HepG2 (cell line): ENCODE results near the gene CTSA. TPM values are rescaled to one million over a fixed set of nuclear protein-coding genes. Genes with fewer than 3 reads are reported as not detected.

Experiments used
- ARID2 ChIP-seq: sonication (generic); formaldehyde crosslinking; IDR thresholded peaks from 2 replicates; pipeline ENCODE4 v1.8.1; 2022; ENCODE audit warnings: mild to moderate bottlenecking, missing genetic modification reagents, borderline replicate concordance
- ATF7-NPFF ChIP-seq: sonication (generic); formaldehyde crosslinking; IDR thresholded peaks from 2 replicates; pipeline ENCODE4 v1.8.1; 2023; ENCODE audit warnings: mild to moderate bottlenecking, low read depth, missing genetic modification reagents, moderate library complexity
- BCL6 ChIP-seq: IDR thresholded peaks from 2 replicates; pipeline ENCODE4 v1.6.1; 2016; ENCODE audit warnings: missing genetic modification reagents, missing compliant biosample characterization
- CENPX ChIP-seq: sonication (generic); formaldehyde crosslinking; IDR thresholded peaks from 2 replicates; pipeline ENCODE4 v1.9.0; 2021; ENCODE audit warnings: mild to moderate bottlenecking, missing genetic modification reagents, moderate library complexity
- HDAC2 ChIP-seq: sonication (generic); formaldehyde crosslinking; IDR thresholded peaks from 2 replicates; pipeline ENCODE4 v1.4.0; 2020; ENCODE audit warnings: missing genetic modification reagents
- HMG20A ChIP-seq: IDR thresholded peaks from 2 replicates; pipeline ENCODE4 v1.6.1; 2016; ENCODE audit warnings: borderline replicate concordance
- KDM5B ChIP-seq: sonication (generic); formaldehyde crosslinking; IDR thresholded peaks from 2 replicates; pipeline ENCODE4 v1.4.0; 2020; ENCODE audit warnings: missing genetic modification reagents, mild to moderate bottlenecking, borderline replicate concordance
- MAFK ChIP-seq, 2 experiments: IDR thresholded peaks in 1 of 2; conservative IDR thresholded peaks in 1 of 2; 2 replicates each; pipeline ENCODE4 v1.6.1; 2011; ENCODE audit warnings: improper control_type of control experiment in 2 of 2, low read length in 2 of 2
- RELA ChIP-seq: sonication (generic); formaldehyde crosslinking; IDR thresholded peaks from 2 replicates; pipeline ENCODE4 v1.4.0; 2020; ENCODE audit warnings: missing genetic modification reagents
- SALL1 ChIP-seq: sonication (generic); formaldehyde crosslinking; IDR thresholded peaks from 2 replicates; pipeline ENCODE4 v1.8.0; 2022; ENCODE audit warnings: mild to moderate bottlenecking, missing genetic modification reagents
- SNAI1 ChIP-seq: sonication (generic); formaldehyde crosslinking; IDR thresholded peaks from 2 replicates; pipeline ENCODE4 v1.5.0; 2020; ENCODE audit warnings: mild to moderate bottlenecking, missing genetic modification reagents, borderline replicate concordance
- SP1 ChIP-seq, 2 experiments: fragments of 450-650 bp in 1 of 2; sonication (generic) in 1 of 2; formaldehyde crosslinking in 1 of 2; IDR thresholded peaks; 2 replicates each; pipeline versions ENCODE4 v1.4.0 to v1.6.1; 2016 to 2020; ENCODE audit warnings: missing genetic modification reagents in 1 of 2
- TP53 ChIP-seq: sonication (generic); formaldehyde crosslinking; conservative IDR thresholded peaks from 2 replicates; pipeline ENCODE4 v1.4.0; 2020; ENCODE audit warnings: missing genetic modification reagents
- ZFP36 ChIP-seq: fragments of 150-350 bp; IDR thresholded peaks from 2 replicates; pipeline ENCODE4 v1.6.1; 2018; ENCODE audit warnings: borderline replicate concordance, low read length, low read depth; ENCODE audit not compliant: partially characterized antibody
- ZKSCAN1 ChIP-seq: fragments of 150-350 bp; IDR thresholded peaks from 2 replicates; pipeline ENCODE4 v1.6.1; 2014; ENCODE audit warnings: low read length
- ZMAT5 ChIP-seq: sonication (generic); formaldehyde crosslinking; IDR thresholded peaks from 2 replicates; pipeline ENCODE4 v1.5.0; 2020; ENCODE audit warnings: mild to moderate bottlenecking, low read depth, missing genetic modification reagents, borderline replicate concordance
- ZNF234 ChIP-seq: sonication (generic); formaldehyde crosslinking; conservative IDR thresholded peaks from 2 replicates; pipeline ENCODE4 v1.5.1; 2020; ENCODE audit warnings: mild to moderate bottlenecking, missing genetic modification reagents
- ZNF335 ChIP-seq: sonication (generic); formaldehyde crosslinking; IDR thresholded peaks from 2 replicates; pipeline ENCODE4 v1.4.0; 2020; ENCODE audit warnings: missing genetic modification reagents
- ZNF597 ChIP-seq: sonication (generic); formaldehyde crosslinking; IDR thresholded peaks from 2 replicates; pipeline ENCODE4 v1.5.0; 2020; ENCODE audit warnings: missing genetic modification reagents
- ZNF703 ChIP-seq: sonication (generic); formaldehyde crosslinking; IDR thresholded peaks from 2 replicates; pipeline ENCODE4 v1.5.1; 2020; ENCODE audit warnings: missing genetic modification reagents, mild to moderate bottlenecking, moderate library complexity, borderline replicate concordance
- polyA plus RNA-seq, 8 experiments: library from polyadenylated mRNA; depleted of rRNA in 3 of 8; stranded (reverse) in 7 of 8; unstranded in 1 of 8; fragments of >200 nt; fragmentation: Illumina TruSeq in 4 of 8; extraction: Trizol in 4 of 8; gene quantifications; 2 replicates each; pipeline versions ENCODE4 v1.2.1 to v1.2.3, GENCODE V29; 2011 to 2016; ENCODE audit warnings: low read depth in 4 of 8, missing spikeins in 1 of 8, mixed read lengths in 1 of 8; ENCODE audit not compliant: insufficient read depth in 1 of 8
- total RNA-seq, 5 experiments: library from RNA; depleted of rRNA; stranded (reverse); fragments of >200 nt; fragmentation: Illumina TruSeq; extraction: Trizol; gene quantifications; 2 replicates each; pipeline ENCODE4 v1.2.3, GENCODE V29; 2016; ENCODE audit warnings: low read depth in 1 of 5
- TF ChIP-seq, protein P1 (sequence below): sonication (generic); formaldehyde crosslinking; IDR thresholded peaks from 2 replicates; pipeline ENCODE4 v1.4.0; 2020; ENCODE audit warnings: missing genetic modification reagents, borderline replicate concordance
- TF ChIP-seq, protein P2 (sequence below): IDR thresholded peaks from 2 replicates; pipeline ENCODE4 v1.6.1; 2016; ENCODE audit warnings: control low read depth

Gene CTSA
- total and polyA plus RNA-seq, 2 of the 13 experiments (the other 11 are each of a cell fraction or from before 2014, with no cell fraction given): 202 to 231 TPM

DNA sequence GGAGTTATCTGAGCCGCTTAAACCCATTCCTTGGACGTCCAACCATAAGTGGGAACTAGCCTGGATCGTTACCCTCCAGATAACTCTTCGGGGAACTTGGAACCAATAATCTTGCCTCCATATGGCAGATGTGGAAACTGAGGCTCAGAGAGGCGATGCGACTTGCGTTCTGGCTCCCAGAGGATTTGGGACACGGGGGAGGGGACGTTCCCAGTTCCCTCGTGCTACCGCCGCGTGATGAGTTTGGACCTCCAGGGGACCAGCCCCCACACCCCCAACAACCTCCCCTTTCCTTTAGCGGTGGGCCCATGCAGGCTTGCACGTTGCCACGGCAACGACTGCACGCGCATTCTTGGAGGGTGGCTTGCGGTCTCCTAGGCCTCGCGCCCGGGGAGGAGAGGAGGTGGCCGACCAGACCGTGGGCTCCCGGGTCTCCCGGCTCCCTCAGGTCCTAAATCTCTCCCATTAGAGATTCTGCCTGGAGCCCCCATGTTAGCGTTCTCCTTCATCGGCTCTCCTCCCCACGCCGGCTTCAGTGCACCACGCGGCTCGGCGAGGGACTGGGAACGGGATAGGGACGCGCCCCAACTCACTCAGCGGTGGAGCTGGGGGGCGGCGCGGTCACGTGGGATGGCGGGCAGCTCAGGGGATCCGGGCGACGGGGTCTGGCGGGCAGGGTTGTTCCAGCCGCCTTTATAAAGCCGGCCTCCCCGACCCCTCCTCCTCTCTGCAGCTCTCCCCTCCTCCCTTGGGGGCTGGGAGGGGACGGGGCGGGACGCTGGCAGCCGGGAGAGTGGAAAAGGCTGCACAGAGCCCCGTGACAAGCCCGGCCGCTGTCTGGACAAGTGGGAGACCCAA is 20.6 kb downstream of the CTSA start, which contains the start of gene PLTP (continued):
- TF ChIP-seq, protein P1, sequence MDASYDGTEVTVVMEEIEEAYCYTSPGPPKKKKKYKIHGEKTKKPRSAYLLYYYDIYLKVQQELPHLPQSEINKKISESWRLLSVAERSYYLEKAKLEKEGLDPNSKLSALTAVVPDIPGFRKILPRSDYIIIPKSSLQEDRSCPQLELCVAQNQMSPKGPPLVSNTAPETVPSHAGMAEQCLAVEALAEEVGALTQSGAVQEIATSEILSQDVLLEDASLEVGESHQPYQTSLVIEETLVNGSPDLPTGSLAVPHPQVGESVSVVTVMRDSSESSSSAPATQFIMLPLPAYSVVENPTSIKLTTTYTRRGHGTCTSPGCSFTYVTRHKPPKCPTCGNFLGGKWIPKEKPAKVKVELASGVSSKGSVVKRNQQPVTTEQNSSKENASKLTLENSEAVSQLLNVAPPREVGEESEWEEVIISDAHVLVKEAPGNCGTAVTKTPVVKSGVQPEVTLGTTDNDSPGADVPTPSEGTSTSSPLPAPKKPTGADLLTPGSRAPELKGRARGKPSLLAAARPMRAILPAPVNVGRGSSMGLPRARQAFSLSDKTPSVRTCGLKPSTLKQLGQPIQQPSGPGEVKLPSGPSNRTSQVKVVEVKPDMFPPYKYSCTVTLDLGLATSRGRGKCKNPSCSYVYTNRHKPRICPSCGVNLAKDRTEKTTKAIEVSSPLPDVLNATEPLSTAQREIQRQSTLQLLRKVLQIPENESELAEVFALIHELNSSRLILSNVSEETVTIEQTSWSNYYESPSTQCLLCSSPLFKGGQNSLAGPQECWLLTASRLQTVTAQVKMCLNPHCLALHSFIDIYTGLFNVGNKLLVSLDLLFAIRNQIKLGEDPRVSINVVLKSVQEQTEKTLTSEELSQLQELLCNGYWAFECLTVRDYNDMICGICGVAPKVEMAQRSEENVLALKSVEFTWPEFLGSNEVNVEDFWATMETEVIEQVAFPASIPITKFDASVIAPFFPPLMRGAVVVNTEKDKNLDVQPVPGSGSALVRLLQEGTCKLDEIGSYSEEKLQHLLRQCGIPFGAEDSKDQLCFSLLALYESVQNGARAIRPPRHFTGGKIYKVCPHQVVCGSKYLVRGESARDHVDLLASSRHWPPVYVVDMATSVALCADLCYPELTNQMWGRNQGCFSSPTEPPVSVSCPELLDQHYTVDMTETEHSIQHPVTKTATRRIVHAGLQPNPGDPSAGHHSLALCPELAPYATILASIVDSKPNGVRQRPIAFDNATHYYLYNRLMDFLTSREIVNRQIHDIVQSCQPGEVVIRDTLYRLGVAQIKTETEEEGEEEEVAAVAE (CRISPR knock-in tag): no peak
- TF ChIP-seq RELA (CRISPR knock-in tag): no peak
- TF ChIP-seq SALL1: peak; percentile 67
- TF ChIP-seq KDM5B (CRISPR knock-in tag): peak; percentile 79
- TF ChIP-seq, protein P2, sequence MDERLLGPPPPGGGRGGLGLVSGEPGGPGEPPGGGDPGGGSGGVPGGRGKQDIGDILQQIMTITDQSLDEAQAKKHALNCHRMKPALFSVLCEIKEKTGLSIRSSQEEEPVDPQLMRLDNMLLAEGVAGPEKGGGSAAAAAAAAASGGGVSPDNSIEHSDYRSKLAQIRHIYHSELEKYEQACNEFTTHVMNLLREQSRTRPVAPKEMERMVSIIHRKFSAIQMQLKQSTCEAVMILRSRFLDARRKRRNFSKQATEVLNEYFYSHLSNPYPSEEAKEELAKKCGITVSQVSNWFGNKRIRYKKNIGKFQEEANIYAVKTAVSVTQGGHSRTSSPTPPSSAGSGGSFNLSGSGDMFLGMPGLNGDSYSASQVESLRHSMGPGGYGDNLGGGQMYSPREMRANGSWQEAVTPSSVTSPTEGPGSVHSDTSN: no peak
- peak; percentile 58; the same call in 1 of the 2 replicates for TF ChIP-seq ARID2 (CRISPR knock-in tag)
- no peak for TF ChIP-seq ZKSCAN1
- TF ChIP-seq ZNF234 (CRISPR knock-in tag): no peak
- 0 out of 2 replicates have a peak, but pooled peaks have one; percentile 2 for TF ChIP-seq ATF7-NPFF
- no peak for TF ChIP-seq MAFK (conservative IDR thresholded peaks at IDR 0.05 in 1 of 2, IDR thresholded peaks at IDR 0.05 in 1 of 2; ENCODE audit: low read length in 2 of 2)
- TF ChIP-seq SNAI1 (CRISPR knock-in tag): no peak
- 0 out of 2 replicates have a peak, but pooled peaks have one; percentile 13 for TF ChIP-seq HDAC2 (CRISPR knock-in tag)
- no peak for TF ChIP-seq TP53
- no peak for TF ChIP-seq ZFP36
- no peak for TF ChIP-seq ZNF597 (CRISPR knock-in tag)
- no peak for TF ChIP-seq ZNF703 (CRISPR knock-in tag)
- no peak for TF ChIP-seq BCL6 (CRISPR knock-in tag)
- no peak for TF ChIP-seq CENPX (CRISPR knock-in tag)
- TF ChIP-seq SP1 (IDR thresholded peaks at IDR 0.05): no peak
- TF ChIP-seq SP1 (CRISPR knock-in tag; IDR thresholded peaks at IDR 0.05): no peak; the same call in 1 of the 2 replicates
- no peak for TF ChIP-seq ZMAT5 (CRISPR knock-in tag)
- no peak for TF ChIP-seq ZNF335 (CRISPR knock-in tag)
- no peak for TF ChIP-seq HMG20A
